Caco-2 (cell line): ENCODE measurements around the gene CD300C. TPM values are rescaled to one million over a fixed set of nuclear protein-coding genes. Genes with fewer than 3 reads are reported as not detected.
A peak's percentile ranks its signal among the peaks of the same experiment; 100 is the strongest.
"Not testable (repeated sequence)": the region's sequence is repeated elsewhere in the genome, so short reads cannot be mapped to it uniquely, and the experiment has no call there.

Experiments
- BruUV-seq: library from RNA; stranded (reverse); fragments of 400-500 nt; replicated peaks from 2 replicates; lab custom pipeline; 2021; lab: Mats Ljungman, UMichigan
- CTCF ChIA-PET: fragments of 300-600 bp; sonication (Branson Sonifier 250); formaldehyde crosslinking; loops from one replicate; lab custom pipeline; 2022; ENCODE audit warnings: antibody characterized with exemption; lab: Charles Lee
- POLR2A ChIA-PET: fragments of 300-600 bp; sonication (Branson Sonifier 250); formaldehyde crosslinking; loops from one replicate; lab custom pipeline; 2022; ENCODE audit warnings: antibody characterized with exemption; lab: Charles Lee
- DNase-seq, 2 experiments: peaks; one replicate each; pipeline versions ENCODE4 v3.0.0 to v3.0.0-alpha.2; 2020 to 2022
- H3K27me3 ChIP-seq: replicated peaks from 2 replicates; pipeline ENCODE4 v1.6.0; 2011; ENCODE audit warnings: low read length; ENCODE audit not compliant: control insufficient read depth, insufficient read depth
- H3K36me3 ChIP-seq: 2 replicates; pipeline ENCODE4 v1.5.1; 2011; ENCODE audit warnings: low read length; ENCODE audit not compliant: control insufficient read depth, insufficient read depth
- H3K4me1 ChIP-seq: fragments of 250-450 bp; sonication (Bioruptor Pico); 2 replicates; pipeline ENCODE4 v1.5.1; 2020; ENCODE audit warnings: mild to moderate bottlenecking
- H3K4me3 ChIP-seq: 2 replicates; pipeline ENCODE4 v1.5.1; 2011; ENCODE audit warnings: low read depth, mild to moderate bottlenecking, control low read depth, low read length
- H3K9me3 ChIP-seq: fragments of 250-450 bp; sonication (Bioruptor Pico); 2 replicates; pipeline ENCODE4 v1.5.1; 2020; ENCODE audit warnings: mild to moderate bottlenecking, moderate library complexity
- H3K27ac Mint-ChIP-seq: one replicate; pipeline ENCODE4 v1.8.0; 2022; ENCODE audit warnings: mixed read lengths; ENCODE audit not compliant: unreplicated experiment
- H3K27me3 Mint-ChIP-seq: one replicate; pipeline ENCODE4 v1.8.0; 2022; ENCODE audit warnings: mixed read lengths; ENCODE audit not compliant: insufficient read depth, unreplicated experiment
- H3K36me3 Mint-ChIP-seq: one replicate; pipeline ENCODE4 v1.8.0; 2022; ENCODE audit warnings: mild to moderate bottlenecking, mixed read lengths; ENCODE audit not compliant: insufficient read depth, unreplicated experiment
- H3K4me1 Mint-ChIP-seq: one replicate; pipeline ENCODE4 v1.8.0; 2022; ENCODE audit warnings: low read depth, mixed read lengths; ENCODE audit not compliant: unreplicated experiment
- H3K4me3 Mint-ChIP-seq: one replicate; pipeline ENCODE4 v1.8.0; 2022; ENCODE audit warnings: mild to moderate bottlenecking, moderate library complexity, mixed read lengths; ENCODE audit not compliant: unreplicated experiment
- H3K9me3 Mint-ChIP-seq: one replicate; pipeline ENCODE4 v1.8.0; 2022; ENCODE audit warnings: mixed read lengths; ENCODE audit not compliant: unreplicated experiment
- intact Hi-C: fragments of 100-400 bp; cut with micrococcal nuclease; formaldehyde crosslinking; loops from one replicate; pipeline ENCODE4 v1.10.0; 2022; ENCODE audit not compliant: unreplicated experiment
- total RNA-seq: library from RNA; stranded (reverse); gene quantifications from 2 replicates; pipeline ENCODE4 v1.2.3, GENCODE V29; 2022
- TF ChIP-seq, protein P1 (sequence below), 2 experiments: fragments of 200-600 bp in 1 of 2; IDR thresholded peaks; 1 replicate in 1 of 2; 2 replicates in 1 of 2; pipeline versions ENCODE4 v1.5.1 to v1.8.0; 2011 to 2022; ENCODE audit warnings: antibody characterized with exemption in 1 of 2, control low read depth in 1 of 2, inconsistent platforms in 1 of 2, low read depth in 1 of 2, low read length in 1 of 2, mild to moderate bottlenecking in 1 of 2, moderate library complexity in 1 of 2; ENCODE audit not compliant: insufficient read depth in 1 of 2, severe bottlenecking in 1 of 2, unreplicated experiment in 1 of 2

CD300C gene
- total RNA-seq, 1 experiment from 2014 or later, result not detected

DNA sequence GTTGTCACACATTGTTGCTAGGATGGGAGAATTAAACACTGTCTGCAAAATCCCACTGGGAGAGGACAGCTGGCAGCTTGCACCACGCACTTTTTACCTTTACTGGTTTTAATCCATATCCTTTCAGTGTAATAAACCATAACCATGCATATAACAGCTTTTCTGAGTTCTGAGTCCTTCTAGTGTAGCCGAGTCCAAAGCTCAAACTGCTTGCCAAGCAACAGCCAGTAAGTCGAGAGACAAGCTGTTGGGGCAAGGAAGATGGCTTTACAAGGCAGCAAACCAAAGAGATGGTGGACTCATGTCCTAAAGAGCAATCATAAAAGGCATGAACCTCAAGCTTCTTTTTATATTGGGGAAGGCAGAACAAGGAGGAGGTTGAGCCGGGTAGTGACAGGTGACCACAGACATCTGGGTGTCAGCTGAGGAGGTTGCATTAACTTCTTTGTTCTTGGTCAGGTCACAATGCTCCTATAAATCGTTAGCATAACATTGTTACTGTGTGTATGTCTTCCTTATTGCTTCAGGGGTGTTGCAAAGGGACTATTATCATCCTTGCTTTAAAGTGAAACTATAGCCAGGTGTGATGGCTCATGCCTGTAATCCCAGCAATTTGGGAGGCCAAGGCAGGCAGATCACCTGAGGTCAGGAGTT is 28.7 kb upstream of the CD300C start:
- Histone ChIP-seq H3K9me3 (no peaks in the 10 kb centered on the region), H3K4me1 (no peaks in the 10 kb centered on the region), H3K36me3 (no peaks in the 10 kb centered on the region), H3K4me3 (no peak overlapping the region), H3K27me3 (no peaks in the 10 kb centered on the region; the same call in none of the 2 replicates)
- H3K9me3 Mint-ChIP-seq, result no peaks in the 10 kb centered on the region
- TF ChIP-seq, protein P1, sequence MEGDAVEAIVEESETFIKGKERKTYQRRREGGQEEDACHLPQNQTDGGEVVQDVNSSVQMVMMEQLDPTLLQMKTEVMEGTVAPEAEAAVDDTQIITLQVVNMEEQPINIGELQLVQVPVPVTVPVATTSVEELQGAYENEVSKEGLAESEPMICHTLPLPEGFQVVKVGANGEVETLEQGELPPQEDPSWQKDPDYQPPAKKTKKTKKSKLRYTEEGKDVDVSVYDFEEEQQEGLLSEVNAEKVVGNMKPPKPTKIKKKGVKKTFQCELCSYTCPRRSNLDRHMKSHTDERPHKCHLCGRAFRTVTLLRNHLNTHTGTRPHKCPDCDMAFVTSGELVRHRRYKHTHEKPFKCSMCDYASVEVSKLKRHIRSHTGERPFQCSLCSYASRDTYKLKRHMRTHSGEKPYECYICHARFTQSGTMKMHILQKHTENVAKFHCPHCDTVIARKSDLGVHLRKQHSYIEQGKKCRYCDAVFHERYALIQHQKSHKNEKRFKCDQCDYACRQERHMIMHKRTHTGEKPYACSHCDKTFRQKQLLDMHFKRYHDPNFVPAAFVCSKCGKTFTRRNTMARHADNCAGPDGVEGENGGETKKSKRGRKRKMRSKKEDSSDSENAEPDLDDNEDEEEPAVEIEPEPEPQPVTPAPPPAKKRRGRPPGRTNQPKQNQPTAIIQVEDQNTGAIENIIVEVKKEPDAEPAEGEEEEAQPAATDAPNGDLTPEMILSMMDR (IDR thresholded peaks at IDR 0.05; ENCODE audit: insufficient read depth in 1 of 2, low read depth in 1 of 2, low read length in 1 of 2, severe bottlenecking in 1 of 2, unreplicated experiment in 1 of 2), result no peak
- BruUV-seq, result no TSS peak
- no peaks in the 10 kb centered on the region for H3K36me3 Mint-ChIP-seq
- ChIA-PET CTCF (no interaction called here), POLR2A (no interaction called here)
- no peak for DNase-seq
- H3K4me3 Mint-ChIP-seq, result no peak overlapping the region
- peaks cover 16% of the 10 kb centered on the region for H3K27me3 Mint-ChIP-seq
- no peaks in the 10 kb centered on the region for H3K4me1 Mint-ChIP-seq
- no peak overlapping the region for H3K27ac Mint-ChIP-seq
- intact Hi-C loops, result no loop called here

DNA sequence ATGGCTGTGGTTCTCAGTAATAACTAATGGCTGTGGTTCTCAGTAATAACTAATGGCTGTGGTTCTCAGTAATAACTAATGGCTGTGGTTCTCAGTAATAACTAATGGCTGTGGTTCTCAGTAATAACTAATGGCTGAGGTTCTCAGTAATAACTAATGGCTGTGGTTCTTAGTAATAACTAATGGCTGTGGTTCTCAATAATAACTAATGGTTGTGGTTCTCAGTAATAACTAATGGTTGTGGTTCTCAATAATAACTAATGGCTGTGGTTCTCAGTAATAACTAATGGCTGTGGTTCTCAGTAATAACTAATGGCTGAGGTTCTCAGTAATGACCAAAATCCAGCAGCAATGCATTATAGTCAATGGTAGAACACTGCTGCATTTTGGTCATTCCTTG is 27.7 kb upstream of the CD300C start:
- intact Hi-C loops, CTCF ChIA-PET, H3K4me1 ChIP-seq, POLR2A ChIA-PET, H3K9me3 ChIP-seq, H3K27me3 ChIP-seq, H3K9me3 Mint-ChIP-seq, BruUV-seq, H3K27ac Mint-ChIP-seq, H3K4me3 ChIP-seq, H3K36me3 ChIP-seq, H3K4me1 Mint-ChIP-seq, H3K36me3 Mint-ChIP-seq, H3K4me3 Mint-ChIP-seq, DNase-seq: not testable (repeated sequence)
- H3K27me3 Mint-ChIP-seq, result peaks cover 19% of the 10 kb centered on the region

DNA sequence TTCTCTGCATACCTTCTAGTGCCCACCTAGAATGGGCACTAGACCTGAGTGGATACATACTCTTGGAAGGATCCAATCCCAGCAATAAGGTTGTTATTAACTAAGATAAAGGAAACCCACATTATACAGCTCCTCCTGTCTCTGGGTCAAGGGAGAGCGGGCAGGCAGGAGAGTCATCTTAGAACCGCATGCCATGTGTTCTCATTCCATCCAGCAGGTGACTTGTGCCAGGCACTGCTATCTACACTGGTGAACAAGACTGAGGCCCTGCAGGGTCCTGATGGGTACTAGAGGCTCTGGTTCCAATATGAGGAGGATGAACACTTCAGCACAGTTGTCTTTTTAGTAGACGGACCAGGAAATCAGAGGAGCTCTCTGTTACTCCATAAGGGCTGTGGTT is 27.3 kb upstream of the CD300C start:
- TF ChIP-seq, protein P1 (IDR thresholded peaks at IDR 0.05; ENCODE audit: insufficient read depth in 1 of 2, low read depth in 1 of 2, low read length in 1 of 2, severe bottlenecking in 1 of 2, unreplicated experiment in 1 of 2), result peak in 1 of 2 experiments; percentile 10
- H3K27ac Mint-ChIP-seq, result no peak overlapping the region
- Histone ChIP-seq H3K27me3 (no peaks in the 10 kb centered on the region; the same call in none of the 2 replicates), H3K36me3 (no peaks in the 10 kb centered on the region), H3K9me3 (no peaks in the 10 kb centered on the region), H3K4me3 (no peak overlapping the region), H3K4me1 (no peaks in the 10 kb centered on the region)
- peaks cover 10% of the 10 kb centered on the region for H3K9me3 Mint-ChIP-seq
- intact Hi-C loops, result no loop called here
- H3K27me3 Mint-ChIP-seq, result peaks cover 24% of the 10 kb centered on the region
- no TSS peak for BruUV-seq
- POLR2A ChIA-PET, result no interaction called here
- H3K4me1 Mint-ChIP-seq, result peaks cover 5% of the 10 kb centered on the region
- H3K36me3 Mint-ChIP-seq, result no peaks in the 10 kb centered on the region
- DNase-seq, result no peak
- H3K4me3 Mint-ChIP-seq, result no peak overlapping the region
- CTCF ChIA-PET, result no interaction called here
